A549 (cell line): Measurements from ENCODE around the gene ZNF33A. TPM values are rescaled to one million over a fixed set of nuclear protein-coding genes. Genes with fewer than 3 reads are reported as not detected.

Experiments used
- ATAC-seq, 2 experiments: fragments of 200-7000 bp in 1 of 2; fragments of >200 bp in 1 of 2; cut with Nextera tagmentation in 1 of 2; cut with Tn5 transposase in 1 of 2; 3 replicates each; pipeline versions ENCODE4 v1.8.0 to v1.9.1; 2018 to 2020; ENCODE audit warnings: mild to moderate bottlenecking in 1 of 2, moderate library complexity in 1 of 2
- CTCF ChIA-PET: fragments of 300-600 bp; sonication (Branson Sonifier 250); formaldehyde crosslinking; extraction: SDS; loops from one replicate; lab custom pipeline; 2021; ENCODE audit warnings: antibody characterized with exemption, inconsistent platforms; lab: Yijun Ruan, JAX
- POLR2A ChIA-PET: fragments of 350-600 bp; formaldehyde crosslinking; extraction: SDS; loops from one replicate; lab custom pipeline; 2021; ENCODE audit warnings: antibody characterized with exemption, inconsistent platforms; lab: Yijun Ruan, JAX
- DNase-seq, 2 experiments: peaks; one replicate each; pipeline versions ENCODE4 v3.0.0 to v3.0.0-alpha.2; 2011 to 2016; ENCODE audit warnings: low read depth in 1 of 2, low spot score in 1 of 2
- FAIRE-seq: peaks from 2 replicates; lab custom pipeline; 2011; peaks lifted over from hg19 to GRCh38; lab: Jason Lieb, UNC
- H3K27ac ChIP-seq, 2 experiments: fragments of >200 bp; sonication (Bioruptor Twin); formaldehyde crosslinking; 3 replicates each; pipeline ENCODE4 v1.5.1; 2016 to 2017
- H3K4me1 ChIP-seq: fragments of >200 bp; sonication (Bioruptor Twin); formaldehyde crosslinking; 3 replicates; pipeline ENCODE4 v1.6.1; 2016
- H3K4me2 ChIP-seq: fragments of >200 bp; sonication (Bioruptor Twin); formaldehyde crosslinking; 3 replicates; pipeline ENCODE4 v1.6.1; 2016
- H3K4me3 ChIP-seq: fragments of >200 bp; sonication (Bioruptor Twin); formaldehyde crosslinking; 3 replicates; pipeline ENCODE4 v1.5.1; 2016
- H3K9me3 ChIP-seq: fragments of >200 bp; sonication (Bioruptor Twin); formaldehyde crosslinking; 3 replicates; pipeline ENCODE4 v1.6.1; 2016
- CBX2 ChIP-seq: fragments of 200-600 bp; sonication (generic); IDR thresholded peaks from 2 replicates; pipeline ENCODE4 v1.6.1; 2016; ENCODE audit warnings: low read depth, mild to moderate bottlenecking, borderline replicate concordance
- CBX8 ChIP-seq: fragments of 200-600 bp; sonication (generic); IDR thresholded peaks from 2 replicates; pipeline ENCODE4 v1.6.1; 2016
- CEBPB ChIP-seq, 2 experiments: fragments of >200 bp in 1 of 2; sonication (Bioruptor Twin) in 1 of 2; formaldehyde crosslinking in 1 of 2; IDR thresholded peaks; 2 replicates each; pipeline ENCODE4 v1.6.1; 2012 to 2016
- ESRRA ChIP-seq: fragments of 150-350 bp; IDR thresholded peaks from 2 replicates; pipeline ENCODE4 v1.6.1; 2014; ENCODE audit warnings: mild to moderate bottlenecking, low read length, borderline replicate concordance
- FOSB ChIP-seq: fragments of 250-450 bp; sonication (Bioruptor Pico); IDR thresholded peaks from 2 replicates; pipeline ENCODE4 v1.5.0; 2020; ENCODE audit warnings: mild to moderate bottlenecking, moderate library complexity
- FOSL2 ChIP-seq, 2 experiments: fragments of 450-650 bp in 1 of 2; fragments of >200 bp in 1 of 2; sonication (Bioruptor Twin) in 1 of 2; formaldehyde crosslinking; IDR thresholded peaks; 2 replicates each; pipeline versions ENCODE4 v1.5.0 to v1.6.1; 2016 to 2020; ENCODE audit warnings: mild to moderate bottlenecking in 1 of 2, moderate library complexity in 1 of 2
- FOXS1 ChIP-seq: fragments of 250-450 bp; sonication (Bioruptor Pico); IDR thresholded peaks from 2 replicates; pipeline ENCODE4 v1.5.0; 2020; ENCODE audit warnings: mild to moderate bottlenecking, moderate library complexity
- GATA3 ChIP-seq: IDR thresholded peaks from 2 replicates; pipeline ENCODE4 v1.6.1; 2012; ENCODE audit warnings: borderline replicate concordance
- HDAC2 ChIP-seq: fragments of 200-600 bp; sonication (generic); IDR thresholded peaks from 2 replicates; pipeline ENCODE4 v1.6.1; 2016
- HMGXB4 ChIP-seq: fragments of 250-450 bp; sonication (Bioruptor Pico); IDR thresholded peaks from 2 replicates; pipeline ENCODE4 v1.5.0; 2021; ENCODE audit warnings: mild to moderate bottlenecking, moderate library complexity, borderline replicate concordance
- HOXA7 ChIP-seq: fragments of 250-450 bp; sonication (Bioruptor Pico); IDR thresholded peaks from 2 replicates; pipeline ENCODE4 v1.5.0; 2020; ENCODE audit warnings: mild to moderate bottlenecking, moderate library complexity
- HOXB13 ChIP-seq: fragments of 250-450 bp; sonication (Bioruptor Pico); IDR thresholded peaks from 2 replicates; pipeline ENCODE4 v1.5.0; 2020; ENCODE audit warnings: low read depth, mild to moderate bottlenecking, moderate library complexity
- JUNB ChIP-seq: fragments of >200 bp; sonication (Bioruptor Twin); formaldehyde crosslinking; IDR thresholded peaks from 2 replicates; pipeline ENCODE4 v1.6.1; 2016
- KDM5A ChIP-seq: fragments of 200-600 bp; sonication (generic); IDR thresholded peaks from 2 replicates; pipeline ENCODE4 v1.6.1; 2016; ENCODE audit warnings: antibody characterized with exemption, mild to moderate bottlenecking
- MAFK ChIP-seq: fragments of 450-650 bp; IDR thresholded peaks from 2 replicates; pipeline ENCODE4 v1.6.1; 2014; ENCODE audit not compliant: partially characterized antibody
- NR3C1 ChIP-seq: fragments of >200 bp; sonication (Bioruptor Twin); formaldehyde crosslinking; IDR thresholded peaks from 3 replicates; pipeline ENCODE4 v1.6.1; 2017
- PHF8 ChIP-seq: fragments of 200-600 bp; sonication (generic); IDR thresholded peaks from 2 replicates; pipeline ENCODE4 v1.6.1; 2016; ENCODE audit warnings: low read depth, mild to moderate bottlenecking, antibody characterized with exemption, moderate library complexity, borderline replicate concordance
- POLR2AphosphoS2 ChIP-seq: conservative IDR thresholded peaks from 2 replicates; pipeline ENCODE4 v1.6.1; 2012; ENCODE audit warnings: low read length, improper control_type of control experiment, inconsistent platforms
- RCOR1 ChIP-seq: fragments of 150-350 bp; IDR thresholded peaks from 2 replicates; pipeline ENCODE4 v1.6.1; 2014; ENCODE audit warnings: antibody characterized with exemption, low read length, low read depth
- RNF2 ChIP-seq: fragments of 200-600 bp; sonication (generic); IDR thresholded peaks from 2 replicates; pipeline ENCODE4 v1.6.1; 2016; ENCODE audit warnings: low read depth, mild to moderate bottlenecking, antibody characterized with exemption, moderate library complexity, borderline replicate concordance
- SMC3 ChIP-seq: fragments of >200 bp; sonication (Bioruptor Twin); formaldehyde crosslinking; IDR thresholded peaks from 3 replicates; pipeline ENCODE4 v1.6.1; 2018; ENCODE audit warnings: inconsistent platforms
- SREBF2 ChIP-seq: fragments of 450-650 bp; IDR thresholded peaks from 2 replicates; pipeline ENCODE4 v1.6.1; 2014; ENCODE audit warnings: mild to moderate bottlenecking, moderate library complexity
- TP53 ChIP-seq: fragments of 250-450 bp; sonication (Bioruptor Pico); IDR thresholded peaks from 2 replicates; pipeline ENCODE4 v1.5.0; 2021; ENCODE audit warnings: mild to moderate bottlenecking, moderate library complexity
- ZSCAN20 ChIP-seq: fragments of 250-450 bp; sonication (Bioruptor Pico); IDR thresholded peaks from 2 replicates; pipeline ENCODE4 v1.8.0; 2022; ENCODE audit warnings: mild to moderate bottlenecking, moderate library complexity
- WGBS: methylation state at CpG from one replicate; pipeline ENCODE4 v1.1.6; 2017; ENCODE audit errors: missing lambda C conversion rate; 5-methylcytosine and 5-hydroxymethylcytosine counted together
- polyA plus RNA-seq, 4 experiments: library from polyadenylated mRNA; depleted of rRNA in 3 of 4; stranded (reverse); fragments of >200 nt; fragmentation: RNase III in 1 of 4; extraction: RNeasy Plus Mini Kit Qiagen cat#74134 plus additional on column Dnase treatment in 1 of 4; gene quantifications; 2 replicates in 3 of 4; 3 replicates in 1 of 4; pipeline ENCODE4 v1.2.3, GENCODE V29; 2011 to 2017
- TF ChIP-seq, protein P1 (sequence below): fragments of >200 bp; sonication (Bioruptor Twin); formaldehyde crosslinking; IDR thresholded peaks from 3 replicates; pipeline ENCODE4 v1.6.1; 2016
- TF ChIP-seq, protein P2 (sequence below): IDR thresholded peaks from 2 replicates; pipeline ENCODE4 v1.6.1; 2012

The ZNF33A gene
- polyA plus RNA-seq, 2 of the 4 experiments (the other 2 are of a cell fraction), result 15.6 to 18.7 TPM

- H3K4me1 ChIP-seq, result no peaks in the 10 kb centered on the region
- no peak overlapping the region for H3K4me3 ChIP-seq
- no peak overlapping the region for H3K27ac ChIP-seq
- CTCF ChIA-PET, result interaction anchor here (1.3 to 1.5 kb wide), 2 partner anchors 26 to 27 kb away, joined by 3 to 4 read pairs; partner anchors contain the start of gene ZNF25
- no peak for ATAC-seq
- no peak overlapping the region for H3K4me2 ChIP-seq
- no peaks in the 10 kb centered on the region for H3K9me3 ChIP-seq
- TF ChIP-seq SREBF2 (no peak), MAFK (no peak)
- TF ChIP-seq, all 56 proteins: peak for 0
- DNase-seq, result no peak
- WGBS, result 80% methylated on average over 6 of the region's 6 CpGs
- no peak for FAIRE-seq
- POLR2A ChIA-PET, result no interaction called here
These were observed 7.4 kb upstream of the ZNF33A start for GRCh38 chr10:38003026-38003425.

GRCh38 chr10:38003588-38003987 lies 6.9 kb upstream of the ZNF33A start:
- ChIA-PET CTCF (interaction anchor here (1.3 to 1.5 kb wide), 2 partner anchors 27 to 28 kb away, joined by 3 to 4 read pairs; partner anchors contain the start of gene ZNF25), POLR2A (no interaction called here)
- Histone ChIP-seq H3K4me2 (no peak overlapping the region), H3K9me3 (no peaks in the 10 kb centered on the region), H3K4me1 (no peaks in the 10 kb centered on the region), H3K27ac (no peak overlapping the region), H3K4me3 (no peak overlapping the region)
- no peak for FAIRE-seq
- WGBS, result 88% methylated on average over 1 of the region's 1 CpG
- no peak for DNase-seq
- TF ChIP-seq RCOR1, result no peak
- TF ChIP-seq ZSCAN20 (CRISPR knock-in tag), result no peak
- TF ChIP-seq HOXA7, result no peak
- TF ChIP-seq JUNB, result no peak
- ATAC-seq, result no peak

DNA sequence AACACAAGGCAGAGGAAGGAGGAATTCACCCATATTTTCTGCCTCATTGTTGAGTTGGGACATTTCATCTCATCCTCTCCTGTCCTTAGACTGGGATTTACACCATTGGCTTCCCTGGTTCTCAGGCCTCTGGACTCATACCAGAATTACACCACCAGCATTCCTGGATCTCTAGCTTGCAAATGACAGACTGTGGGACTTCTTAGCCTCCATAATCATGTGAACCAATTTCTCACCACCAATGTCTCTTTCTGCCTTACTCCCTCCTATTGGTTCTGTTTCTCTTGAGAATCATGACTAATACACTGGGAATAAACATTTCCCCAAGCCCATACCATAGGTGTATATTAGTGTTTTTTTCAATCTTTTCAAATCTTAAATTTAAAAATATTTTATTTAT lies 2.9 kb upstream of the ZNF33A start:
- Histone ChIP-seq H3K4me2 (no peak overlapping the region), H3K27ac (no peak overlapping the region), H3K4me1 (peaks cover 12% of the 10 kb centered on the region; the same call in 2 of the 3 replicates)
- ATAC-seq, result no peak
- no peak for DNase-seq
- CTCF ChIA-PET, result interaction anchor here (1.8 kb wide), 1 partner anchor 31 kb away, joined by 8 read pairs; the partner anchor contains the start of gene ZNF25
- FAIRE-seq, result no peak
- TF ChIP-seq CBX2, result no peak
- no peak for TF ChIP-seq PHF8
- TF ChIP-seq, protein P1, sequence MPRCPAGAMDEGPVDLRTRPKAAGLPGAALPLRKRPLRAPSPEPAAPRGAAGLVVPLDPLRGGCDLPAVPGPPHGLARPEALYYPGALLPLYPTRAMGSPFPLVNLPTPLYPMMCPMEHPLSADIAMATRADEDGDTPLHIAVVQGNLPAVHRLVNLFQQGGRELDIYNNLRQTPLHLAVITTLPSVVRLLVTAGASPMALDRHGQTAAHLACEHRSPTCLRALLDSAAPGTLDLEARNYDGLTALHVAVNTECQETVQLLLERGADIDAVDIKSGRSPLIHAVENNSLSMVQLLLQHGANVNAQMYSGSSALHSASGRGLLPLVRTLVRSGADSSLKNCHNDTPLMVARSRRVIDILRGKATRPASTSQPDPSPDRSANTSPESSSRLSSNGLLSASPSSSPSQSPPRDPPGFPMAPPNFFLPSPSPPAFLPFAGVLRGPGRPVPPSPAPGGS, result no peak
- no peak for TF ChIP-seq NR3C1
- no peak for TF ChIP-seq HMGXB4 (CRISPR knock-in tag)
- no peak for TF ChIP-seq FOXS1 (CRISPR knock-in tag)
- TF ChIP-seq RNF2, result no peak
- TF ChIP-seq TP53 (CRISPR knock-in tag), result no peak
- TF ChIP-seq GATA3, result no peak
- no peak for TF ChIP-seq FOSL2 (IDR thresholded peaks at IDR 0.05)
- no peak for TF ChIP-seq FOSL2 (CRISPR knock-in tag; IDR thresholded peaks at IDR 0.05)
- TF ChIP-seq CBX8, result no peak
- TF ChIP-seq CEBPB (IDR thresholded peaks at IDR 0.05), result no peak
- TF ChIP-seq POLR2AphosphoS2, result no peak
- no peak for TF ChIP-seq ESRRA
- no peak for TF ChIP-seq FOSB (CRISPR knock-in tag)
- TF ChIP-seq HOXB13 (CRISPR knock-in tag), result no peak
- no peak for TF ChIP-seq HDAC2
- no peak for TF ChIP-seq KDM5A
- TF ChIP-seq, protein P2, sequence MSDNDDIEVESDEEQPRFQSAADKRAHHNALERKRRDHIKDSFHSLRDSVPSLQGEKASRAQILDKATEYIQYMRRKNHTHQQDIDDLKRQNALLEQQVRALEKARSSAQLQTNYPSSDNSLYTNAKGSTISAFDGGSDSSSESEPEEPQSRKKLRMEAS, result no peak
- TF ChIP-seq SMC3, result no peak
- TF ChIP-seq, all 56 proteins: peak for 0
- Histone ChIP-seq H3K9me3 (no peaks in the 10 kb centered on the region), H3K4me3 (no peak overlapping the region)
- POLR2A ChIA-PET, result no interaction called here
